Body of pancreas (tissue), 4 donors: Measurements from ENCODE around the gene LCN10. TPM values are rescaled to one million over a fixed set of nuclear protein-coding genes. Genes with fewer than 3 reads are reported as not detected.

Source experiments
- ATAC-seq: fragments of 150-250 bp; one replicate; pipeline ENCODE4 v1.9.1; 2016
- DNase-seq, 4 donors: peaks; one replicate each; pipeline ENCODE4 v3.0.0-alpha.2; 2019
- H3K27ac ChIP-seq, 4 donors: fragments of 200-600 bp; sonication (generic); 1 replicate in 3 of 4; 2 replicates in 1 of 4; pipeline versions ENCODE4 v1.5.1 to v1.6.1; 2016 to 2019; ENCODE audit warnings: mild to moderate bottlenecking in 1 of 4, mixed read lengths in 1 of 4, moderate library complexity in 1 of 4
- H3K27me3 ChIP-seq, 2 donors: fragments of 200-600 bp; sonication (generic); one replicate each; pipeline ENCODE4 v1.6.0; 2016; ENCODE audit warnings: mild to moderate bottlenecking in 1 of 2
- H3K36me3 ChIP-seq, 2 donors: fragments of 200-600 bp; sonication (generic); replicated peaks in 1 of 2; 2 replicates each; pipeline ENCODE4 v1.5.1; 2016; ENCODE audit warnings: low read depth in 2 of 2; ENCODE audit not compliant: insufficient read depth in 1 of 2
- H3K4me1 ChIP-seq: fragments of 200-600 bp; sonication (generic); one replicate; pipeline ENCODE4 v1.6.0; 2016
- H3K4me3 ChIP-seq, 2 donors: fragments of 200-600 bp; sonication (generic); 1 replicate in 1 of 2; 2 replicates in 1 of 2; pipeline ENCODE4 v1.5.1; 2016 to 2019
- H3K9me3 ChIP-seq, 3 donors: fragments of 200-600 bp; sonication (generic); 1 replicate in 2 of 3; 2 replicates in 1 of 3; pipeline ENCODE4 v1.5.1; 2016
- CTCF ChIP-seq, 7 experiments: fragments of 450-650 bp in 4 of 7; fragments of 200-600 bp in 3 of 7; sonication (generic) in 3 of 7; IDR thresholded peaks; one replicate each; pipeline ENCODE4 v1.5.1; 2016 to 2019; ENCODE audit warnings: antibody characterized with exemption in 7 of 7
- POLR2A ChIP-seq, 3 donors: fragments of 450-650 bp; IDR thresholded peaks; one replicate each; pipeline ENCODE4 v1.6.1; 2016; ENCODE audit warnings: antibody characterized with exemption in 3 of 3, mild to moderate bottlenecking in 2 of 3
- WGBS, 2 donors: methylation state at CpG; one replicate each; pipeline ENCODE4 v1.1.5; 2017; 5-methylcytosine and 5-hydroxymethylcytosine counted together
- intact Hi-C: fragments of 100-400 bp; cut with DNase I; formaldehyde crosslinking; loops from one replicate; pipeline ENCODE4 v1.15.1; 2023
- total RNA-seq, 2 donors: library from RNA; depleted of rRNA; stranded (reverse); fragments of >200 nt; gene quantifications; one replicate each; pipeline ENCODE4 v1.1.0, GENCODE V29; 2016

Gene LCN10
- total RNA-seq, 2 donors from 2014 or later: 0.78 to 4.6 TPM

GRCh38 chr9:136694872-136695247 is 47.9 kb downstream of the LCN10 start:
- no peak for TF ChIP-seq CTCF (IDR thresholded peaks at IDR 0.05)
- TF ChIP-seq POLR2A (IDR thresholded peaks at IDR 0.05): no peak
- Histone ChIP-seq H3K27me3 (no peaks in the 10 kb centered on the region), H3K36me3 (no peaks in the 10 kb centered on the region), H3K4me1 (peaks cover 91% of the 10 kb centered on the region), H3K4me3 (no peak overlapping the region), H3K27ac (peak overlapping the region; percentile 92 to 97 (median 94)), H3K9me3 (no peaks in the 10 kb centered on the region)
- intact Hi-C loops: no loop called here
- ATAC-seq (no peak), DNase-seq (peak in 1 of 4 donors; percentile 43)
- WGBS, 2 donors: 50 to 51% methylated on average over 11 of the region's 11 CpGs

- peak overlapping the region; percentile 92 to 97 (median 94) for H3K27ac ChIP-seq
- no peaks in the 10 kb centered on the region for H3K27me3 ChIP-seq
- H3K9me3 ChIP-seq: no peaks in the 10 kb centered on the region
- peaks cover 96% of the 10 kb centered on the region for H3K4me1 ChIP-seq
- TF ChIP-seq POLR2A (IDR thresholded peaks at IDR 0.05) (no peak), CTCF (IDR thresholded peaks at IDR 0.05) (peak; percentile 73 to 83 (median 77))
- DNase-seq: peak; percentile 74 to 84 (median 78)
- ATAC-seq: peak; percentile 49
- intact Hi-C loops: no loop called here
- no peaks in the 10 kb centered on the region for H3K36me3 ChIP-seq
- no peak overlapping the region for H3K4me3 ChIP-seq
- WGBS, 2 donors: 16 to 38% methylated on average over 11 to 32 of the region's 32 CpGs
These were observed 48.4 kb downstream of the LCN10 start for GRCh38 chr9:136694163-136694871.

- no peak for TF ChIP-seq CTCF (IDR thresholded peaks at IDR 0.05)
- TF ChIP-seq POLR2A (IDR thresholded peaks at IDR 0.05): peak in 2 of 3 donors; percentile 21 to 24
- peaks cover 96% of the 10 kb centered on the region for H3K4me1 ChIP-seq
- DNase-seq: peak; percentile 88 to 97 (median 92)
- ATAC-seq: peak; percentile 72
- H3K27ac ChIP-seq: peak overlapping the region; percentile 92 to 97 (median 94)
- no peaks in the 10 kb centered on the region for H3K36me3 ChIP-seq
- no peak overlapping the region for H3K4me3 ChIP-seq
- WGBS, 2 donors: 21 to 29% methylated on average over 13 to 14 of the region's 15 CpGs
- intact Hi-C loops: no loop called here
- H3K9me3 ChIP-seq: no peaks in the 10 kb centered on the region
- no peaks in the 10 kb centered on the region for H3K27me3 ChIP-seq
These were observed 49.1 kb downstream of the LCN10 start for GRCh38 chr9:136693490-136694162.

- peak in 1 of 4 donors; percentile 4 for DNase-seq
- ATAC-seq: no peak
- intact Hi-C loops: no loop called here
- no peaks in the 10 kb centered on the region for H3K9me3 ChIP-seq
- no peaks in the 10 kb centered on the region for H3K27me3 ChIP-seq
- H3K27ac ChIP-seq: peak overlapping the region; percentile 92 to 97 (median 94)
- H3K4me3 ChIP-seq: no peak overlapping the region
- peaks cover 96% of the 10 kb centered on the region for H3K4me1 ChIP-seq
- WGBS, 2 donors: 82% methylated on average over 14 of the region's 14 CpGs
- no peaks in the 10 kb centered on the region for H3K36me3 ChIP-seq
- TF ChIP-seq CTCF (IDR thresholded peaks at IDR 0.05) (no peak), POLR2A (IDR thresholded peaks at IDR 0.05) (no peak)
These were observed 49.6 kb downstream of the LCN10 start for GRCh38 chr9:136693135-136693489.
